Mucosa of stomach (tissue), 1 donor: ENCODE measurements around the gene RSL24D1.

Experiments
- H3K27me3 ChIP-seq: one replicate; pipeline ENCODE4 v1.7.0; 2013; ENCODE audit warnings: mild to moderate bottlenecking, low read length; ENCODE audit not compliant: control insufficient read depth, insufficient read depth
- H3K36me3 ChIP-seq: one replicate; pipeline ENCODE4 v1.7.0; 2013; ENCODE audit warnings: low read length; ENCODE audit not compliant: control insufficient read depth, insufficient read depth
- H3K4me1 ChIP-seq: one replicate; pipeline ENCODE4 v1.7.0; 2013; ENCODE audit warnings: mild to moderate bottlenecking, low read length; ENCODE audit not compliant: control insufficient read depth, insufficient read depth
- H3K4me3 ChIP-seq: one replicate; pipeline ENCODE4 v1.7.0; 2013; ENCODE audit warnings: low read length
- H3K9ac ChIP-seq: one replicate; pipeline ENCODE4 v1.7.0; 2013; ENCODE audit warnings: mild to moderate bottlenecking, low read length, moderate library complexity
- H3K9me3 ChIP-seq: one replicate; pipeline ENCODE4 v1.7.0; 2013; ENCODE audit warnings: mild to moderate bottlenecking, low read length, moderate library complexity; ENCODE audit not compliant: control insufficient read depth
- donor health status: Pancreatic carcinoma.

The RSL24D1 gene

DNA sequence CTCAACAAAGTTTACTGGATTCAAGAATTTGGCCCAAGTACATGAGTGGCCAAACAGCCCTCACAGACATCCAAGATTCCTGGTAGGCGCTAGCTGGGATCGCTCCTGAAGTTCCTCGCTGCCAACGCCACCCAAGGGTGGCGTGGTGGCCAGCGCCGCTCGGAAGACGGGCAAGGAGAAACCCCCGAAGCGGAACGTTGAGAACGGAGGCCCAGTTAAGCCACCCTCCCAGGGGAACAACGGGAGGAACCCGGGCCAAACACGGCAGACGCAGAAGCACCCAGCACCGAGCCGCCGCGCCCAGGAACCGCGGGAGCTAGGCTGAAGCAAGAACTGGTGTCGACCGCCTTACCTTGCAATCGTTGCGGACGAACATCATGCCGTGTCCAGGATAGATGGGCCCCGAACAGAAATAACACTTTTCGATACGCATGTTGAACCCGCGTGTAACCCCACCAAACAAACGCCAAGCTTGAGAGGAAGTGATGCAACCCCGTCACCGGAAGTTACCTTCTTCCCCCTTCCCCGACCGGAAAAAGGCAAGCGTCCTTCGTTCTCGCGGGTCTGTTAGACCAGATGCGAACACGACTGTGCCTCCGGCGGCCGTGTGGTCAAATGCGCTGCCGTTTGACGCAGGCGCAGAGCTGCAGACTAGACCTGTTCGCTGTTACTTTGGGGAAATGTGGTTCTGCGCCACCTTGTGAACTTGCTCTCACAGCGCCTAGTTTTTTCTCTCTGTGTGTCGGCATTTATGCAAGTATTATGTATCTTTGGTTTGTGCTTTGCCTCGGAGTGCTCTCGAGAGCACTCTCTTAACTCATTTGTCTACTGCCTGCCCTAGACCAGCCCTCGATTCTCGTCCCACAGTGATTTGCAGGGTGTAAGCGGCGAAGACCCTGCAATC, at the start of gene RSL24D1:
RSL24D1 (minus strand) TSS at position 484 of the 904 bp plus-strand sequence; CDS start at position 433, 51 bp downstream.
- Histone ChIP-seq H3K9me3 (no peaks in the 10 kb centered on the region), H3K36me3 (no peaks in the 10 kb centered on the region), H3K27me3 (no peaks in the 10 kb centered on the region), H3K4me3 (peak within 1 kb of the TSS; percentile 97), H3K9ac (peak within 1 kb of the TSS; percentile 96), H3K4me1 (peaks cover 23% of the 10 kb centered on the region)

- peaks cover 53% of the 10 kb centered on the region for H3K4me1 ChIP-seq
Measured at GRCh38 chr15:55245059-55245458, 48.3 kb upstream of the RSL24D1 start.

GRCh38 chr15:55241891-55242290, 45.1 kb upstream of the RSL24D1 start:
- peak overlapping the region; percentile 27 for H3K9ac ChIP-seq
- H3K36me3 ChIP-seq: no peaks in the 10 kb centered on the region
- H3K27me3 ChIP-seq: no peaks in the 10 kb centered on the region
- no peaks in the 10 kb centered on the region for H3K9me3 ChIP-seq
- H3K4me3 ChIP-seq: no peak overlapping the region
- H3K4me1 ChIP-seq: peaks cover 60% of the 10 kb centered on the region

More at GRCh38 chr15:55245059-55245458, 48.3 kb upstream of the RSL24D1 start:
- Histone ChIP-seq H3K4me3 (no peak overlapping the region), H3K36me3 (no peaks in the 10 kb centered on the region), H3K9me3 (no peaks in the 10 kb centered on the region), H3K27me3 (no peaks in the 10 kb centered on the region), H3K9ac (no peak overlapping the region)

- Histone ChIP-seq H3K9ac (no peak overlapping the region), H3K36me3 (no peaks in the 10 kb centered on the region), H3K4me3 (no peak overlapping the region), H3K9me3 (no peaks in the 10 kb centered on the region), H3K4me1 (peaks cover 60% of the 10 kb centered on the region), H3K27me3 (no peaks in the 10 kb centered on the region)
Measured at GRCh38 chr15:55241186-55241585, 44.4 kb upstream of the RSL24D1 start.

- Histone ChIP-seq H3K9me3 (no peaks in the 10 kb centered on the region), H3K27me3 (no peaks in the 10 kb centered on the region), H3K4me3 (no peak overlapping the region), H3K9ac (no peak overlapping the region), H3K4me1 (peaks cover 60% of the 10 kb centered on the region), H3K36me3 (no peaks in the 10 kb centered on the region)
Measured at GRCh38 chr15:55240125-55240760, 43.5 kb upstream of the RSL24D1 start.

DNA sequence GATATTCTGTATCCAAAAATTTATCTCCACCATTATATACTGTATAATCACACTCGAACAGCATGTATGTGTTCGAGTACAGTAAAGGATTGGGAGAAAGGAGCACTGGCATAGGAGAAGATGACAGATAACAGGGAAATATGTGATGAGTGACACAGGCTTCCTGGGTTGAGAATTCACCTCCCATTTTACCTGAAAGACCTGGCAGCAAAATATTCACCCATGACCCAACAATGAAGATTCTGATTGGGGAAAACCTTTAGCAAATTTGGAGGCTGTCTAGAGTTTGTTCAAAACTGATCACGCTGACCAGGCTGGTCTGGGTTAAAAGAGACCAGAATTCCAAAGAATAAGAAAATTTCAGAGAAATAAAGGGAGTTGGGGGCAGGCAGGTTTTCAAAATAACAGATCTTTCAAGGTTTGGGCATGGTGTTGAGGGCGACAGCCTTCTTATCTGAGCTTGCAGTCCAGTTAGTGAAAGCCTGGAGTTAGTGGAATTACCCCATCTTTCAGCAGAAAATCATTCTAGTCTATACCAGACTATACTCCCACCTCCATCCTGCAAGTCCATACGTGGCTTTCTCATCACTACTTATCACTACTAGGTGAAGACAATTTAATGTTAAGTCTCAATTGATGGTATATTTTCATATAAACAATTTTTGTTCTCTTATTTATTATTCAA, 42.8 kb upstream of the RSL24D1 start:
- no peak overlapping the region for H3K4me3 ChIP-seq
- H3K36me3 ChIP-seq: no peaks in the 10 kb centered on the region
- H3K9me3 ChIP-seq: no peaks in the 10 kb centered on the region
- H3K9ac ChIP-seq: no peak overlapping the region
- no peaks in the 10 kb centered on the region for H3K27me3 ChIP-seq
- H3K4me1 ChIP-seq: peaks cover 54% of the 10 kb centered on the region

DNA sequence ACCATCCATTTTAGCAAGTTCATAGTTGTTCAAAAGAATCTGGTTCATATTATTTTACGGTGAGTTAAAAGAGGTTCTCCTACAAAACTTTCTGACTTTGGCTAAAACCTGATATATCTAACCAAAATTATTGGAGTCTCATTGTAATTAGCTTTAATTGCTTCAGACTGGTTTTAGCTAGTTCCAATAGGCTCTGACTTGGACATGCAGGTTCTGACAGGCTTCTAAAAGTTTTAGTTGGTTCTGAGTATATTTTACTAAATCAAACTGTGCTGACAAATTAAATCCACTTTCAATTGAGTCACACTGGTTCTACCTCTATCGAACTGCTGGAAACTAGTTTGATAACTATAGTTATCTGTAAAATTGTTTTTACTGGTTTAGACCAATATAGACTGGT, 42.1 kb upstream of the RSL24D1 start:
- Histone ChIP-seq H3K4me1 (peaks cover 50% of the 10 kb centered on the region), H3K27me3 (no peaks in the 10 kb centered on the region), H3K9me3 (no peaks in the 10 kb centered on the region), H3K36me3 (no peaks in the 10 kb centered on the region), H3K9ac (no peak overlapping the region), H3K4me3 (no peak overlapping the region)

DNA sequence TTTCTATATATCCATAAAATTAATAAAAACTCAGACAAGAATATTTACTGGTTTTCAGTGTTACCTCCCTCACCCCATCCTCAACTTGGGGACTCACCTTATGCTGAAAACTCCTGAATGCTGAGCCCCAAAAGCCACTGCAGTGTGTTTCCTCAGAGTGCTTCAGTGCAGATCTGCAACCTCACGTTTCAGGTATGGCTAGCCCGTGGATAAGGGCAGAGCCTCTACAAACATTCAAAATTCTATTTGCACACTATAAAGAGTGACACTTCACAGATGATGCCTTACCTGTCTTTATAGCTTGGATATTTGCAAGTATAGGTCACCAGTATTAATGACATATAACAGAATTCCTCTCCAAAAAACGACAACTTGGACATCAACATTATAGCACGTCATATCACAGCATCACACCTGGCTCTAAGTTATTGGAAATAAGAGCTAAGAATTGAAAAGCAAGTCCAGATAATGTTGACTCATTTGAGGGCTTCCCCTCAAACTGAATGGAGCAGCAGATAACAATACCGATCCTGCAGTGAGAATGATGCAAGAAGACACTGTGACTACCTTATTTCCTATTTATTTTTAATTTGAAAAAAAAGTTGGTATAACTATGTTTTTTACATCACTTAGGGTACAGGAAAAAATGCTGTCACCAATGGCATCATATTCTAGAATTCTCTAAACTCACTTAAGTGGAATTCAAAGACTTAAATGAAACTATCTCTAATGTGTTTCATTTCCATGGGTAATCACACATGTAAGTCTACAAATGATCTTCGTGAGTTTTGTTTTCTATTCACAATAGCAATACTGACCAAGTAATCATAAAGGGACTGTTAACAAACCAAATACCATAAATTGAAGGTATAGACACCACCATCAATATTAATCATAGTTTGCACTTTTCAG, 40.7 kb upstream of the RSL24D1 start:
- Histone ChIP-seq H3K9me3 (no peaks in the 10 kb centered on the region), H3K4me1 (peaks cover 42% of the 10 kb centered on the region), H3K36me3 (no peaks in the 10 kb centered on the region), H3K4me3 (peak overlapping the region; percentile 3), H3K27me3 (no peaks in the 10 kb centered on the region), H3K9ac (peak overlapping the region; percentile 33)

GRCh38 chr15:55235546-55236036, 38.9 kb upstream of the RSL24D1 start:
- peak overlapping the region; percentile 33 for H3K9ac ChIP-seq
- no peaks in the 10 kb centered on the region for H3K9me3 ChIP-seq
- H3K36me3 ChIP-seq: no peaks in the 10 kb centered on the region
- no peaks in the 10 kb centered on the region for H3K27me3 ChIP-seq
- peaks cover 49% of the 10 kb centered on the region for H3K4me1 ChIP-seq
- no peak overlapping the region for H3K4me3 ChIP-seq

- H3K4me3 ChIP-seq: no peak overlapping the region
- no peak overlapping the region for H3K9ac ChIP-seq
- H3K27me3 ChIP-seq: no peaks in the 10 kb centered on the region
- H3K9me3 ChIP-seq: no peaks in the 10 kb centered on the region
- H3K36me3 ChIP-seq: no peaks in the 10 kb centered on the region
- peaks cover 47% of the 10 kb centered on the region for H3K4me1 ChIP-seq
Measured at GRCh38 chr15:55234800-55235104, 38.0 kb upstream of the RSL24D1 start.

DNA sequence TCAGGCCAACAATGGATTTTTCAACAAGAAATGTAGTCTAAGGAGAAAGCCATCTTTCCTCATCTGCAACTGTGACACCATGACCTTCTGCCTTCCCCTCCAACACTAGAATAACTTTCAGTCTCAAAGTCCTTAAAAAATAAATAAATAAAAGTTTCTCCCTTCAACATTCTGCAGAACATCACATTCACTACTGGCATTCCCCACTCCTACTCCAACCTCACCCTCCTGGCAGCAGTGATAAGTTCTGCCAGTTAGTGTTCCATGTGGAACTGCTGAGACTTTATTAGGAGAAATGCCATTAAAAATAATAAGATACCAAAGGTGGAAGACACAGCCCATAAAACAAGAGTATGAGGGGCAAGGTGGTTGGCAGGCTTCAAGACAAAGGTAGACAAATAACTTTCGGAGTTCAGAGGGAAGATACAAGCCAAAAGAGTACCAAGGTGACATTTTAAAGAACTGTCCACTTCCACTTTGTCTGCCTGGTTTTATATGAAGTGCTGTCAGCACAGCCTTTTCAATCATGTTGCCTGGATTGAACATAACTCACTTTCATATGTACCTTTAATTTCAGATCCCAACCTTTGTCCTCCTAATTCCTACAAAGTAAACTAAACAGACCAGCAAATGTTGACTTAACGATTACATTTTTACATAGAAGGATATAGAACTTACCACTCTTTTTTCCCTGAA, 37.5 kb upstream of the RSL24D1 start:
- Histone ChIP-seq H3K9ac (no peak overlapping the region), H3K9me3 (no peaks in the 10 kb centered on the region), H3K27me3 (no peaks in the 10 kb centered on the region), H3K4me3 (no peak overlapping the region), H3K4me1 (peaks cover 44% of the 10 kb centered on the region), H3K36me3 (no peaks in the 10 kb centered on the region)
